Thyroid gland (tissue), 4 donors: Measurements from ENCODE around the gene SLC9A2. TPM values are rescaled to one million over a fixed set of nuclear protein-coding genes. Genes with fewer than 3 reads are reported as not detected.

Source experiments
- DNase-seq, 2 donors: peaks; one replicate each; pipeline ENCODE4 v3.0.0-alpha.2; 2019
- H3K27ac ChIP-seq, 3 donors: fragments of 200-600 bp; sonication (generic); 1 replicate in 2 of 3; 2 replicates in 1 of 3; pipeline ENCODE4 v1.5.1; 2016 to 2019; ENCODE audit warnings: mild to moderate bottlenecking in 1 of 3, moderate library complexity in 1 of 3
- H3K27me3 ChIP-seq: fragments of 200-600 bp; sonication (generic); one replicate; pipeline ENCODE4 v1.5.1; 2019
- H3K36me3 ChIP-seq, 2 donors: fragments of 200-600 bp; sonication (generic); one replicate each; pipeline ENCODE4 v1.5.1; 2016 to 2019
- H3K4me1 ChIP-seq, 2 donors: fragments of 200-600 bp; sonication (generic); one replicate each; pipeline ENCODE4 v1.5.1; 2017 to 2019
- H3K4me3 ChIP-seq, 3 donors: fragments of 200-600 bp; sonication (generic); replicated peaks in 1 of 3; 1 replicate in 2 of 3; 2 replicates in 1 of 3; pipeline ENCODE4 v1.5.1; 2016; ENCODE audit warnings: mild to moderate bottlenecking in 1 of 3
- H3K9me3 ChIP-seq: fragments of 200-600 bp; sonication (generic); one replicate; pipeline ENCODE4 v1.5.1; 2017
- POLR2A ChIP-seq, 2 donors: fragments of 450-650 bp; IDR thresholded peaks; one replicate each; pipeline ENCODE4 v1.6.1; 2017; ENCODE audit warnings: antibody characterized with exemption in 2 of 2, mild to moderate bottlenecking in 2 of 2, moderate library complexity in 1 of 2
- WGBS, 2 donors: methylation state at CpG; one replicate each; pipeline ENCODE4 v1.1.5; 2017; 5-methylcytosine and 5-hydroxymethylcytosine counted together
- intact Hi-C: fragments of 100-400 bp; cut with DNase I; formaldehyde crosslinking; loops from one replicate; pipeline ENCODE4 v1.15.1; 2023
- total RNA-seq, 4 donors: library from RNA; depleted of rRNA; stranded (reverse); fragments of >200 nt; gene quantifications; one replicate each; pipeline ENCODE4 v1.2.3, GENCODE V29; 2016
- TF ChIP-seq, protein P1 (sequence below), 6 experiments: fragments of 200-600 bp in 3 of 6; fragments of 450-650 bp in 3 of 6; sonication (generic) in 3 of 6; IDR thresholded peaks; one replicate each; pipeline ENCODE4 v1.5.1; 2016 to 2019; ENCODE audit warnings: antibody characterized with exemption in 6 of 6, mild to moderate bottlenecking in 2 of 6, inconsistent platforms in 1 of 6, moderate library complexity in 1 of 6

SLC9A2 gene
- total RNA-seq, 4 donors from 2014 or later = 0.33 to 4.0 (median 0.87) TPM

DNA sequence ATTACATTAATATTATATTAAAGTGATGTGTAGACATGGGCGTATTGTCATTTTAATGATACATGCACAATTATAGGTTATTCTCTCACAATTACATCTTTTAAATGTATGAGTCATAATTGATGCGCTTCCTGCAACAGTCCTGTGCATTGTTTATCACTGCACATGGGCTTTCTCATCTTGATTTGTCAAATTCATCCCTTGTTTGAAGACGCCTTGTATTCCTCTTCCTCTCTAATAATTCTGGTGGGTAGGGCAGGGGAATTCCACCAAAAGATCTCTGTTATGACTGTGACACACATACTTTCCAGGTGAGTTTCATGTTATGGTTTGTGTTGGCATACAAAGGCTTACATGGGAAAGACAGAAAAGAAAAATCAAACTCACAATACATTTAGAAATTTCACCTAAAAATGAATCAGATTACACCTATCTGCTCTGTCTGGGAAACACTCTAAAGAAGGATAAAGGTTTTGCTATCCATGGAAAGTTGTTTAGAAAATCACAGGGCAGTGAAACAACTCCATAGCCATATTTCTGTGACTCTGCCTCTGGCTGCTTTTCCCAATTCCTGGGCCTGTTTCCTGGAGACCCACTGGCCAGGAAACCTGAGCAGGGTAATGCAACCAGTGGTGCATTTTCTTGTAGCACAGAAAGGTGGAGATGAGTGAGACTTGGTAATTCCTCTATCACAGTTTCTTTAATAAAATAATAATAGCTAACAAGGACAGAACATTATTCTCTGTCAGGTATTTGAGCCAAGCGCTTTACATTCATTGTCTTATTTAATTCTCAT is 13.2 kb downstream of the SLC9A2 start:
- TF ChIP-seq, protein P1, sequence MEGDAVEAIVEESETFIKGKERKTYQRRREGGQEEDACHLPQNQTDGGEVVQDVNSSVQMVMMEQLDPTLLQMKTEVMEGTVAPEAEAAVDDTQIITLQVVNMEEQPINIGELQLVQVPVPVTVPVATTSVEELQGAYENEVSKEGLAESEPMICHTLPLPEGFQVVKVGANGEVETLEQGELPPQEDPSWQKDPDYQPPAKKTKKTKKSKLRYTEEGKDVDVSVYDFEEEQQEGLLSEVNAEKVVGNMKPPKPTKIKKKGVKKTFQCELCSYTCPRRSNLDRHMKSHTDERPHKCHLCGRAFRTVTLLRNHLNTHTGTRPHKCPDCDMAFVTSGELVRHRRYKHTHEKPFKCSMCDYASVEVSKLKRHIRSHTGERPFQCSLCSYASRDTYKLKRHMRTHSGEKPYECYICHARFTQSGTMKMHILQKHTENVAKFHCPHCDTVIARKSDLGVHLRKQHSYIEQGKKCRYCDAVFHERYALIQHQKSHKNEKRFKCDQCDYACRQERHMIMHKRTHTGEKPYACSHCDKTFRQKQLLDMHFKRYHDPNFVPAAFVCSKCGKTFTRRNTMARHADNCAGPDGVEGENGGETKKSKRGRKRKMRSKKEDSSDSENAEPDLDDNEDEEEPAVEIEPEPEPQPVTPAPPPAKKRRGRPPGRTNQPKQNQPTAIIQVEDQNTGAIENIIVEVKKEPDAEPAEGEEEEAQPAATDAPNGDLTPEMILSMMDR (IDR thresholded peaks at IDR 0.05) = no peak
- TF ChIP-seq POLR2A (IDR thresholded peaks at IDR 0.05) = no peak
- 87 to 93% methylated on average over 4 of the region's 4 CpGs for WGBS, 2 donors
- no peak for DNase-seq
- no peak overlapping the region for H3K27ac ChIP-seq
- H3K9me3 ChIP-seq = no peaks in the 10 kb centered on the region
- no peak overlapping the region for H3K4me3 ChIP-seq
- H3K36me3 ChIP-seq = no peaks in the 10 kb centered on the region
- no peaks in the 10 kb centered on the region for H3K4me1 ChIP-seq
- H3K27me3 ChIP-seq = no peaks in the 10 kb centered on the region
- intact Hi-C loops = no loop called here

DNA sequence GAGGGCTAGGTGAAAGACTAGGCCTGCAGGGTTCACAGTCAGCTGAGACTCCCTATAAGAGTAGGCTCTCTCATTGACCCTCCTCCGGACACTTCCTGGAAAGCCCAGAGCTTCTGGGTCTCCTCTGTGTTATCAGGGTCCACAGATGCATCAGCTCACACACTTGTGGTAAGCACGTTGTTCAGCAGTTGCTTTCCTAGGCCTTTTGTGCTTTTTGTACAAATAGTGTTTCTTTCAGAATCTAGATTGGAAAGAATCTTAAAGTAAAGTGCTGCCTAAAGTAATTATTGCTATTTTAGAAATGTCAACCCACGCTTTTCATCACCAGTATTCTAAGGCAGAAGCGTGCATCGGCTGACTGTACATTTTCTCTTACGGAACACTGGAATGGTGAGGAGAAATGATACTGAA is 15.5 kb downstream of the SLC9A2 start:
- intact Hi-C loops = no loop called here
- Histone ChIP-seq H3K9me3 (no peaks in the 10 kb centered on the region), H3K4me3 (no peak overlapping the region), H3K4me1 (no peaks in the 10 kb centered on the region), H3K36me3 (no peaks in the 10 kb centered on the region), H3K27me3 (no peaks in the 10 kb centered on the region), H3K27ac (no peak overlapping the region)
- no peak for TF ChIP-seq POLR2A (IDR thresholded peaks at IDR 0.05)
- TF ChIP-seq, protein P1 (IDR thresholded peaks at IDR 0.05) = no peak
- no peak for DNase-seq
- WGBS, 2 donors = 89 to 90% methylated on average over 6 of the region's 6 CpGs

DNA sequence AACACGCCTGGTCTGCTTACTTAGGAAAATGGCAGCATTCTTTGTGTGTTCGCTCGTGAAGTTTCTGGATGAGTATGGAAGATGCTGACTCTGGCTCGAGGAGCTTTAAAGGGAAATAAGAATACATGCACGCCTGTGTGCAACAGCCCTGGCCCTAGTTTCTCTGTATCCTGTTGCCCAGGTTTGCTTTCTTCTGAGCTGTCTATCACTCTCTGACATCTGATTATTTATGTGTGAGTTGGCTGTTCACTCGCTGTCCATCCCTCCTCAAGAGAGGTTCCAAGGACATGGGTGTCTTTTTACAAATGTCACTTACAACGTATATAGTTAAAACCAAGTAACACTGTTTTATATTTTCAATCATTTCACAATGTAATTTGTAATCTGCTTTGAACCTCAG is 16.0 kb downstream of the SLC9A2 start:
- H3K27me3 ChIP-seq = no peaks in the 10 kb centered on the region
- H3K9me3 ChIP-seq = no peaks in the 10 kb centered on the region
- WGBS, 2 donors = 91 to 93% methylated on average over 7 of the region's 7 CpGs
- H3K27ac ChIP-seq = no peak overlapping the region
- H3K4me3 ChIP-seq = no peak overlapping the region
- DNase-seq = no peak
- H3K4me1 ChIP-seq = no peaks in the 10 kb centered on the region
- H3K36me3 ChIP-seq = no peaks in the 10 kb centered on the region
- no peak for TF ChIP-seq POLR2A (IDR thresholded peaks at IDR 0.05)
- TF ChIP-seq, protein P1 (IDR thresholded peaks at IDR 0.05) = no peak
- intact Hi-C loops = no loop called here

DNA sequence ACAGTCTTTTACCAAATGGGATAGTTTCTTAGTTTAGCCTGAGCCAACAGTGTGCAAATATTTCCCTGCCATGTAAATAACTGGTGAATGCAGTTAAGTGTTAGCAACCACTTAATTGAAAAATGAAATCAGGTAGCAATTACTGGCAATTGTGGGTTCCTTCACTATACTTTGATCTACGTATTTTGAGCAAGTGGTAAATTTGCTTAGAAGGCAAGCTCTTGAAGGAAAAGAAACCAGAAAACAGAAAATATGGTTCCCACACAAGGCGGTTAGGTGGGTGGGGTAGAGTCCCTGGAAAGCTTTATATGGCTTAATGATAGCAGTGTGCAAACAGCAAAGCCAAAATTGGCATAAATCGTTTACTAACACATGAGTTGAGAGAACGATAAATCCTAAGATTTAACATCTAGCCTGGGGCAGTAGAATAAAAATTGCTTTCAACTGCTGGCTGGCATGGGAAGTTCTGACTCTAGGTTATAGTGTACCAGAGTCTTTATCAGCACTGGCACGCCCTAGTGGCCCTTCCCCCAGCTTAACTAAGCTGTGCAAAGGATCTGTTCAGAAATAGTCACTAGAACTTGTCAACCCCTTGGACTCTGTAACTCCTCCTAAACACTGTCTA is 17.0 kb downstream of the SLC9A2 start:
- no peaks in the 10 kb centered on the region for H3K27me3 ChIP-seq
- no peaks in the 10 kb centered on the region for H3K9me3 ChIP-seq
- no peak for TF ChIP-seq POLR2A (IDR thresholded peaks at IDR 0.05)
- TF ChIP-seq, protein P1 (IDR thresholded peaks at IDR 0.05) = no peak
- no peaks in the 10 kb centered on the region for H3K36me3 ChIP-seq
- no peak overlapping the region for H3K4me3 ChIP-seq
- intact Hi-C loops = no loop called here
- no peak overlapping the region for H3K27ac ChIP-seq
- WGBS, 2 donors = 87 to 90% methylated on average over 5 of the region's 5 CpGs
- no peak for DNase-seq
- no peaks in the 10 kb centered on the region for H3K4me1 ChIP-seq

DNA sequence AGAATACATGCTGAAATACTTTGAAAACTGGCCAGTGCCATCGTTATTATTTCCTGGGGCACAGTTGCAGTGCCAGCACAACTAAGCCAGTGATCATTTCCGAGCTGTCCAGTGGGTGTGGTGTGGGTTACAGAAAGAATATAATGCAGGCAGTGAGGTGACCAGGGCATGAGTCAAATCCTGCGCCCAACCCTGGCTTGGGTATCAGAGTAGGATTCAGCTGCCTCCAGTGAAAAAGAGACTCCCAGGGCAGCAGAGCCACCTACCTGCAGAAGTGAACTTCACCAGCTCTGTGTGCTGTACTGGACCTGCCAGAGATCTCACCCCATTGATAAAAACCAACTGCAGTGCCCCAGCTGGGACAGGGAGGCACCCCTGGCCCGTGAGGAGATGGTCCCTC is 18.0 kb downstream of the SLC9A2 start:
- Histone ChIP-seq H3K36me3 (no peaks in the 10 kb centered on the region), H3K4me3 (no peak overlapping the region), H3K9me3 (no peaks in the 10 kb centered on the region), H3K27me3 (no peaks in the 10 kb centered on the region), H3K4me1 (no peaks in the 10 kb centered on the region), H3K27ac (no peak overlapping the region)
- TF ChIP-seq, protein P1 (IDR thresholded peaks at IDR 0.05) = no peak
- TF ChIP-seq POLR2A (IDR thresholded peaks at IDR 0.05) = no peak
- DNase-seq = no peak
- WGBS, 2 donors = 81 to 86% methylated on average over 4 of the region's 4 CpGs
- intact Hi-C loops = no loop called here
